HepG2 (cell line): ENCODE results near the gene MDH1.

Experiments used
- ARNT ChIP-seq: fragments of 450-650 bp; IDR thresholded peaks from 2 replicates; pipeline ENCODE4 v1.6.1; 2017
- ERF ChIP-seq: IDR thresholded peaks from 2 replicates; pipeline ENCODE4 v1.6.1; 2018; ENCODE audit warnings: missing biosample characterization, missing genetic modification reagents
- FOXA1 ChIP-seq, 2 experiments: fragments of 450-650 bp in 1 of 2; sonication (generic) in 1 of 2; formaldehyde crosslinking in 1 of 2; IDR thresholded peaks; 2 replicates each; pipeline versions ENCODE4 v1.4.0 to v1.6.1; 2016 to 2020; ENCODE audit warnings: missing genetic modification reagents in 1 of 2
- JDP2 ChIP-seq: sonication (generic); formaldehyde crosslinking; IDR thresholded peaks from 2 replicates; pipeline ENCODE4 v1.8.1; 2022; ENCODE audit warnings: missing genetic modification reagents, borderline replicate concordance
- MED8 ChIP-seq: sonication (generic); formaldehyde crosslinking; IDR thresholded peaks from 2 replicates; pipeline ENCODE4 v1.8.1; 2023; ENCODE audit warnings: mild to moderate bottlenecking, missing genetic modification reagents; ENCODE audit not compliant: insufficient replicate concordance
- MXI1 ChIP-seq: IDR thresholded peaks from 3 replicates; pipeline ENCODE4 v1.6.1; 2012; ENCODE audit warnings: low read depth, low read length, inconsistent platforms, borderline replicate concordance
- NR3C1 ChIP-seq: sonication (generic); formaldehyde crosslinking; IDR thresholded peaks from 2 replicates; pipeline ENCODE4 v1.4.0; 2020; ENCODE audit warnings: missing genetic modification reagents
- PAF1 ChIP-seq: IDR thresholded peaks from 2 replicates; pipeline ENCODE4 v1.6.1; 2016; ENCODE audit warnings: missing genetic modification reagents, missing compliant biosample characterization
- RBM22 ChIP-seq: fragments of 200-400 bp; formaldehyde crosslinking; optimal IDR thresholded peaks from 2 replicates; pipeline ENCODE3; 2017; ENCODE audit warnings: mild to moderate bottlenecking, low read length, moderate library complexity
- SAFB2 ChIP-seq: sonication (generic); formaldehyde crosslinking; IDR thresholded peaks from 2 replicates; pipeline ENCODE4 v1.5.1; 2020; ENCODE audit warnings: missing genetic modification reagents, low read depth, mild to moderate bottlenecking, borderline replicate concordance
- ZNF788 ChIP-seq: sonication (generic); formaldehyde crosslinking; IDR thresholded peaks from 2 replicates; pipeline ENCODE4 v1.5.0; 2020; ENCODE audit warnings: mild to moderate bottlenecking, missing genetic modification reagents, borderline replicate concordance
- TF ChIP-seq, protein P1 (sequence below): sonication (generic); formaldehyde crosslinking; IDR thresholded peaks from 2 replicates; pipeline ENCODE4 v1.5.0; 2020; ENCODE audit warnings: mild to moderate bottlenecking, missing genetic modification reagents, moderate library complexity
- TF ChIP-seq, protein P2 (sequence below), 2 experiments: sonication (generic) in 1 of 2; formaldehyde crosslinking in 1 of 2; IDR thresholded peaks; 2 replicates each; pipeline versions ENCODE4 v1.5.1 to v1.6.1; 2011 to 2020; ENCODE audit warnings: borderline replicate concordance in 1 of 2, low read depth in 1 of 2, low read length in 1 of 2, mild to moderate bottlenecking in 1 of 2, missing genetic modification reagents in 1 of 2, moderate library complexity in 1 of 2
- TF ChIP-seq, protein P3 (sequence below): sonication (generic); formaldehyde crosslinking; conservative IDR thresholded peaks from 2 replicates; pipeline ENCODE4 v1.4.0; 2020; ENCODE audit warnings: missing genetic modification reagents

DNA sequence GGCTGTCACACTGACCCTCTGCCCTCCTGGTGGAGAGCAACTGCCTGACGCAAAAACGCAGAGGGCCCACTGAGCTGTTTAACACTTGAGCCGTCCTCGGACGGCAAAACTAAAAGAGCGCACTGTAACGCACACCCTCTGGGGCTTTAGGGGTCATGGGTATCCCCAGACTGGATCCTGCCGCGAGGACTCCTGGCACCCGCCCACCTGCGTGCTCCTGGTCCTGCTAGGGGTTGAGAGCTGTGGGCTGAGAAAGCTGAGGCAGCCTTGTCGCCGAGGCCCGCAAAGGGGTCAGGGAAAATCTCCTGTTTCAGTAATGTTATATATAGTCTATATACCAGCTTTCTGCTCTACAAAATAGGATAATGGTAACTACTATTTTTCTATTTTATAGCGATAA is 39.1 kb downstream of the MDH1 start:
- TF ChIP-seq, protein P1, sequence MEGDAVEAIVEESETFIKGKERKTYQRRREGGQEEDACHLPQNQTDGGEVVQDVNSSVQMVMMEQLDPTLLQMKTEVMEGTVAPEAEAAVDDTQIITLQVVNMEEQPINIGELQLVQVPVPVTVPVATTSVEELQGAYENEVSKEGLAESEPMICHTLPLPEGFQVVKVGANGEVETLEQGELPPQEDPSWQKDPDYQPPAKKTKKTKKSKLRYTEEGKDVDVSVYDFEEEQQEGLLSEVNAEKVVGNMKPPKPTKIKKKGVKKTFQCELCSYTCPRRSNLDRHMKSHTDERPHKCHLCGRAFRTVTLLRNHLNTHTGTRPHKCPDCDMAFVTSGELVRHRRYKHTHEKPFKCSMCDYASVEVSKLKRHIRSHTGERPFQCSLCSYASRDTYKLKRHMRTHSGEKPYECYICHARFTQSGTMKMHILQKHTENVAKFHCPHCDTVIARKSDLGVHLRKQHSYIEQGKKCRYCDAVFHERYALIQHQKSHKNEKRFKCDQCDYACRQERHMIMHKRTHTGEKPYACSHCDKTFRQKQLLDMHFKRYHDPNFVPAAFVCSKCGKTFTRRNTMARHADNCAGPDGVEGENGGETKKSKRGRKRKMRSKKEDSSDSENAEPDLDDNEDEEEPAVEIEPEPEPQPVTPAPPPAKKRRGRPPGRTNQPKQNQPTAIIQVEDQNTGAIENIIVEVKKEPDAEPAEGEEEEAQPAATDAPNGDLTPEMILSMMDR (CRISPR knock-in tag), result no peak
- TF ChIP-seq MXI1, result no peak
- TF ChIP-seq MED8 (CRISPR knock-in tag), result no peak
- no peak for TF ChIP-seq JDP2 (CRISPR knock-in tag)
- TF ChIP-seq PAF1, result no peak
- TF ChIP-seq FOXA1 (IDR thresholded peaks at IDR 0.05), result no peak
- no peak for TF ChIP-seq FOXA1 (CRISPR knock-in tag; IDR thresholded peaks at IDR 0.05)
- TF ChIP-seq, protein P2, sequence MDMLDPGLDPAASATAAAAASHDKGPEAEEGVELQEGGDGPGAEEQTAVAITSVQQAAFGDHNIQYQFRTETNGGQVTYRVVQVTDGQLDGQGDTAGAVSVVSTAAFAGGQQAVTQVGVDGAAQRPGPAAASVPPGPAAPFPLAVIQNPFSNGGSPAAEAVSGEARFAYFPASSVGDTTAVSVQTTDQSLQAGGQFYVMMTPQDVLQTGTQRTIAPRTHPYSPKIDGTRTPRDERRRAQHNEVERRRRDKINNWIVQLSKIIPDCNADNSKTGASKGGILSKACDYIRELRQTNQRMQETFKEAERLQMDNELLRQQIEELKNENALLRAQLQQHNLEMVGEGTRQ (IDR thresholded peaks at IDR 0.05; ENCODE audit: low read depth, low read length), result no peak
- TF ChIP-seq, protein P2 (CRISPR knock-in tag; IDR thresholded peaks at IDR 0.05; ENCODE audit: borderline replicate concordance), result no peak
- TF ChIP-seq SAFB2 (CRISPR knock-in tag), result no peak
- TF ChIP-seq RBM22, result no peak
- no peak for TF ChIP-seq ERF
- no peak for TF ChIP-seq ZNF788 (CRISPR knock-in tag)
- TF ChIP-seq NR3C1, result no peak
- TF ChIP-seq ARNT, result no peak
- TF ChIP-seq, protein P3, sequence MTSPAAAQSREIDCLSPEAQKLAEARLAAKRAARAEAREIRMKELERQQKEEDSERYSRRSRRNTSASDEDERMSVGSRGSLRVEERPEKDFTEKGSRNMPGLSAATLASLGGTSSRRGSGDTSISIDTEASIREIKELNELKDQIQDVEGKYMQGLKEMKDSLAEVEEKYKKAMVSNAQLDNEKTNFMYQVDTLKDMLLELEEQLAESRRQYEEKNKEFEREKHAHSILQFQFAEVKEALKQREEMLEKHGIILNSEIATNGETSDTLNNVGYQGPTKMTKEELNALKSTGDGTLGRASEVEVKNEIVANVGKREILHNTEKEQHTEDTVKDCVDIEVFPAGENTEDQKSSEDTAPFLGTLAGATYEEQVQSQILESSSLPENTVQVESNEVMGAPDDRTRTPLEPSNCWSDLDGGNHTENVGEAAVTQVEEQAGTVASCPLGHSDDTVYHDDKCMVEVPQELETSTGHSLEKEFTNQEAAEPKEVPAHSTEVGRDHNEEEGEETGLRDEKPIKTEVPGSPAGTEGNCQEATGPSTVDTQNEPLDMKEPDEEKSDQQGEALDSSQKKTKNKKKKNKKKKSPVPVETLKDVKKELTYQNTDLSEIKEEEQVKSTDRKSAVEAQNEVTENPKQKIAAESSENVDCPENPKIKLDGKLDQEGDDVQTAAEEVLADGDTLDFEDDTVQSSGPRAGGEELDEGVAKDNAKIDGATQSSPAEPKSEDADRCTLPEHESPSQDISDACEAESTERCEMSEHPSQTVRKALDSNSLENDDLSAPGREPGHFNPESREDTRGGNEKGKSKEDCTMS (CRISPR knock-in tag), result no peak
